Coronary artery (tissue), 2 donors: ENCODE data around the gene GALNT13.

ENCODE experiments used
- DNase-seq: peaks from one replicate; pipeline ENCODE4 v3.0.0-alpha.2; 2017; ENCODE audit warnings: low spot score
- H3K27ac ChIP-seq, 2 donors: fragments of 200-600 bp; sonication (generic); one replicate each; pipeline ENCODE4 v1.5.1; 2016 to 2019
- H3K4me3 ChIP-seq: fragments of 200-600 bp; sonication (generic); 2 replicates; pipeline ENCODE4 v1.5.1; 2016; ENCODE audit warnings: mild to moderate bottlenecking, moderate library complexity
- TF ChIP-seq, protein P1 (sequence below): fragments of 200-600 bp; sonication (generic); IDR thresholded peaks from one replicate; pipeline ENCODE4 v1.5.1; 2019; ENCODE audit warnings: antibody characterized with exemption

The GALNT13 gene

DNA sequence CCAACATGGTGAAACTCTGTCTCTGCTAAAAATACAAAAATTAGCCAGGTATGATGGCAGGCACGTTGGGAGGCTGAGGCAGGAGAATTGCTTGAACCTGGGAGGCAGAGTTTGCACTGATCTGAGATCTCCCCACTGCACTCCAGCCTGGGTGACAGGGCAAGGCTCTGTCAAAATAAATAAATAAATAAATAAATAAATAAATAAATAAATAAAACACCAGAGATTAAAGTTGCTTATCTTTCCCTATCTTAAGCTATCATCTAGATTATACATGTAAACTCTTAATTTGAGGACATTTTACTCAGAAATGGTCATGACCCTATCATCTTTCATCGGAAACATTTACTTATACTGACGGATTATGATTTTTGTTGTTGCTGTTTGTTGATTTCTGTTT, 373.2 kb downstream of the GALNT13 start:
- no peak overlapping the region for H3K4me3 ChIP-seq
- TF ChIP-seq, protein P1, sequence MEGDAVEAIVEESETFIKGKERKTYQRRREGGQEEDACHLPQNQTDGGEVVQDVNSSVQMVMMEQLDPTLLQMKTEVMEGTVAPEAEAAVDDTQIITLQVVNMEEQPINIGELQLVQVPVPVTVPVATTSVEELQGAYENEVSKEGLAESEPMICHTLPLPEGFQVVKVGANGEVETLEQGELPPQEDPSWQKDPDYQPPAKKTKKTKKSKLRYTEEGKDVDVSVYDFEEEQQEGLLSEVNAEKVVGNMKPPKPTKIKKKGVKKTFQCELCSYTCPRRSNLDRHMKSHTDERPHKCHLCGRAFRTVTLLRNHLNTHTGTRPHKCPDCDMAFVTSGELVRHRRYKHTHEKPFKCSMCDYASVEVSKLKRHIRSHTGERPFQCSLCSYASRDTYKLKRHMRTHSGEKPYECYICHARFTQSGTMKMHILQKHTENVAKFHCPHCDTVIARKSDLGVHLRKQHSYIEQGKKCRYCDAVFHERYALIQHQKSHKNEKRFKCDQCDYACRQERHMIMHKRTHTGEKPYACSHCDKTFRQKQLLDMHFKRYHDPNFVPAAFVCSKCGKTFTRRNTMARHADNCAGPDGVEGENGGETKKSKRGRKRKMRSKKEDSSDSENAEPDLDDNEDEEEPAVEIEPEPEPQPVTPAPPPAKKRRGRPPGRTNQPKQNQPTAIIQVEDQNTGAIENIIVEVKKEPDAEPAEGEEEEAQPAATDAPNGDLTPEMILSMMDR = no peak
- DNase-seq = no peak
- no peak overlapping the region for H3K27ac ChIP-seq

DNA sequence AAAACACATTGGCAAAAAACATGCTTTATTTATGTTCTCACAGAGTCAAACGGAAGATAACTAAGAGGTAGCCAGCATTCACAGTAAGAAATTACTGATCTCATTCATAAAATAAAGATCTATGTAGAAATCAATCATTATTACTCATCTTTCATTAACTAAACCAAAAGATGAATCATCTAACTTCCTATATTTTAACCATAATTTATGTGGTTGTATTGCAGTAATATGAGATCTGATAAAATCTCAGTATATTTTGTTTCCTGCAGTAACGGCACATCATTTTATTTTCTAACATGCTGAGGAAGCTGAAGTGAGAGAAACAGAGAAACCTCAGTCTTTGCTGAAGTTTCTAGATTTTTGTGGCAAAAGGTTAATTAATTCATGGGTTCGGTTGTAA, 375.8 kb downstream of the GALNT13 start:
- Histone ChIP-seq H3K4me3 (no peak overlapping the region), H3K27ac (no peak overlapping the region)
- no peak for DNase-seq
- TF ChIP-seq, protein P1 = no peak

DNA sequence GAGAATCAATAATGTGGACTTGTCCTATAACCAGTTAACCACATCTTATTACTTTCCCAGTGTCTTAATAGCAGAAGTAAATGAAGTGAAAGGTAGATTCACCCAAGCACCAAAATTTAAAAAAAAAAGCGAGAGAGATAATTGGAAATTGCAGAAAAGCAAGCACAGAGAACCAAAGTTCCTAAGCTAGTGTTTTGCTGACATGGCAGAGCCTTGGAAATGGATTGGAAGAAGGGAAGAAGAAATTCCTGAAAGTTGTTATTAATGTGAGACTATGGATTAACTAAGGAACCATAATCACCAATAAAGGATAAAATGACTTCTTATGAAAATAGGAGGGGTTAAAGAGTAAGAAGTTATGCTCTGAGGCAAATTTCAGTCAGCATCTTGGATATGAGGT, 384.4 kb downstream of the GALNT13 start:
- Histone ChIP-seq H3K27ac (no peak overlapping the region), H3K4me3 (no peak overlapping the region)
- DNase-seq = no peak
- TF ChIP-seq, protein P1 = no peak

DNA sequence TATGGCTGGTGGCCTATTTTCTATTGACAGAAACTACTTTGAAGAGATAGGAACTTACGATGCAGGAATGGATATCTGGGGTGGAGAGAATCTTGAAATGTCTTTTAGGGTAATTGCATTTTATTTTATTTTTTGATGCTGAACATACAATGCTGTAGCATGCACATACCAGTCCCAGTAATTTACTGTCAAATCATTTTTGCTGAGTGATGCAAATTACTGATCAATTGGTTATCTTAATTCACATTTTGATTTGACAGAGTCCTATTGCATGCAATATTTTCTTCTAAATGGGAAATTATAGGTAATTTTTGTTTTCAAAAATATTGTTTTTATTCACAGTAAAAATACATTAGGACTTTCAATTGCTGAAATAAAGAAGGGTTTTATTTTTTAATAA, 387.3 kb downstream of the GALNT13 start:
- DNase-seq = no peak
- Histone ChIP-seq H3K4me3 (no peak overlapping the region), H3K27ac (no peak overlapping the region)
- TF ChIP-seq, protein P1 = no peak

DNA sequence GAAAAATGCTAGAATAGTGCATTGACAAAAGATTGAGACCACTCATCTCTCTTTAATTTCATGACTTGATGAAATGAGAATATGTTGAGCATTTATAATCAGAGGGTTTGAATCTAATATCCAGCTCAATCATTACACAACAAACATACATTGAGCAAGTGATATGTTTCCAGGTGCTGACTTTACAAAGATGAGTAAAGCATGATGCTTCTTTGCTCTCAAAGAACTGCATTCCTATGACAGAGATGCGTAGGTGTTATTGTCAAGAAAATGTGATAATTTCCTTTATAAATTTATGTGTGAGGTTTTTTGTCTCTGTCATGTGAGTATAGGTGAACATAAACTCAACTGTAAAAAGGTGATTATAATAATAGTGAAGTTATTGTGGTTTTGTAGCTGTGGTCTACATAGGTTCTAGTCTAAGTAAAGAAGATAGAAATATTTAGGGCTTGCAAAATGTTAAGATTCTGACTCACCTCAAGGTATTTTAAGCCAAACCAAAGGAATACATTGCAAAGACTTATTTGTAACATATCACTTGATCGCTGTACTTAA, 389.8 kb downstream of the GALNT13 start:
- no peak overlapping the region for H3K27ac ChIP-seq
- H3K4me3 ChIP-seq = no peak overlapping the region
- no peak for DNase-seq
- TF ChIP-seq, protein P1 = no peak

DNA sequence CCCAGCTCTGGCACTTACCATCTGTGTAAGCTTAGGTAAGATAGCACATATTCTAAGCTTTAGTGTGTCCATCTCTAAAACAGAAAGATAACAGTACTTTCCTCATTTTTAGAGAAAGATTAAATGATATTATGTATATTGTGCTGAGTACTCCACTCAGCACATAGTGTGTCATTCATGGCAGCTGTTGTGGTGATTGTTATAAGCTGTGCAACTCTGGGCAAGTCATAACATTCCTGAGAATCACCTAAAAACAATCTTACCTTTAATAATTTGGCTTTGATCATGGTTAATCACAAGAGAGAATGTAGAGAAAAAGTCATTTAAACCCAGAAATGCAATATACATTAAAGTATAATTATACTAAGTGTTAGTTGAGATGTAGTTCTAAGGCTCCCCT, 391.5 kb downstream of the GALNT13 start:
- Histone ChIP-seq H3K27ac (no peak overlapping the region), H3K4me3 (no peak overlapping the region)
- TF ChIP-seq, protein P1 = no peak
- DNase-seq = no peak

DNA sequence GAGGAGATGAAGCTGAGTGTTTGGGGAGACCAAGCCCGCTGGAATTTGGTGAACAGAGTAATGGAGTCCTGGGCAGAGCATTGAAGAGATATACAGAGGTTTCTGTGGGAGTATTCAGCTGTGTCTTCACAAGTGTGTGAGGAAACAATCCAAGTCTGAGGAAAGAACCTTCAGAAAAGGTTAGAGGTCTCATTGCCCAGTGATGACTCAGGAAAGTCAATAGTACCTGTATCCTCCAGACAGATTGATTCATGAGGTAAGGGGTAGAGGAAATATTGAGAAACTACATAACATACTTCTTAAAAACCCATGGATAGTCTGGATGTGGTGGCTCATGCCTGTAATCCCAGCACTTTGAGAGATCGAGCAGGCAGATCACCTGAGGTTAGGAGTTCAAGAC, 392.3 kb downstream of the GALNT13 start:
- no peak for DNase-seq
- no peak overlapping the region for H3K4me3 ChIP-seq
- no peak overlapping the region for H3K27ac ChIP-seq
- TF ChIP-seq, protein P1 = no peak
